ACHN (cell line): Measurements from ENCODE around the gene MMP2.

Experiments used
- DNase-seq: peaks from one replicate; pipeline ENCODE4 v3.0.0-alpha.2; 2015
- in situ Hi-C: cut with HindIII; loops from 2 replicates; pipeline ENCODE4 v1.10.0; 2017; ENCODE audit warnings: low sequenced_read_pairs, low pct_ligation_motif_present, low pct_unique_long_range_greater_than_20kb

MMP2 gene

GRCh38 chr16:55478827-55479429, at the start of gene MMP2:
TSS of gene MMP2 (plus strand) at chr16:55479198. CDS start at chr16:55479480, 282 bp downstream.
- DNase-seq = no peak
- in situ Hi-C loops = no loop called here

- in situ Hi-C loops = no loop called here
Measured at GRCh38 chr16:55433030-55433429, 46.0 kb upstream of the MMP2 start.

GRCh38 chr16:55433535-55433934, 45.5 kb upstream of the MMP2 start:
- DNase-seq = no peak
- in situ Hi-C loops = no loop called here

More at GRCh38 chr16:55433030-55433429, 46.0 kb upstream of the MMP2 start:
- DNase-seq = no peak

- no peak for DNase-seq
- in situ Hi-C loops = no loop called here
Measured at GRCh38 chr16:55434000-55434399, 45.0 kb upstream of the MMP2 start.

- no peak for DNase-seq
- in situ Hi-C loops = no loop called here
Measured at GRCh38 chr16:55435387-55435786, 43.6 kb upstream of the MMP2 start.

GRCh38 chr16:55436587-55436986, 42.4 kb upstream of the MMP2 start:
- no peak for DNase-seq
- in situ Hi-C loops = no loop called here

GRCh38 chr16:55437625-55438024, 41.4 kb upstream of the MMP2 start:
- in situ Hi-C loops = no loop called here
- DNase-seq = no peak

- in situ Hi-C loops = no loop called here
- DNase-seq = no peak
Measured at GRCh38 chr16:55438281-55438680, 40.7 kb upstream of the MMP2 start.

- in situ Hi-C loops = no loop called here
- no peak for DNase-seq
Measured at GRCh38 chr16:55439101-55439690, 39.8 kb upstream of the MMP2 start.

GRCh38 chr16:55443434-55444346, 35.3 kb upstream of the MMP2 start:
- no peak for DNase-seq
- in situ Hi-C loops = no loop called here

- DNase-seq = no peak
- in situ Hi-C loops = no loop called here
Measured at GRCh38 chr16:55444754-55445485, 34.1 kb upstream of the MMP2 start.

GRCh38 chr16:55447231-55447630, 31.8 kb upstream of the MMP2 start:
- no peak for DNase-seq
- in situ Hi-C loops = no loop called here

GRCh38 chr16:55452996-55453395, 26.0 kb upstream of the MMP2 start:
- DNase-seq = no peak
- in situ Hi-C loops = no loop called here

- in situ Hi-C loops = no loop called here
Measured at GRCh38 chr16:55453909-55454308, 25.1 kb upstream of the MMP2 start.

GRCh38 chr16:55454861-55455260, 24.1 kb upstream of the MMP2 start:
- in situ Hi-C loops = no loop called here
- no peak for DNase-seq

More at GRCh38 chr16:55453909-55454308, 25.1 kb upstream of the MMP2 start:
- no peak for DNase-seq

- DNase-seq = no peak
- in situ Hi-C loops = no loop called here
Measured at GRCh38 chr16:55462241-55462640, 16.8 kb upstream of the MMP2 start.

- in situ Hi-C loops = no loop called here
- DNase-seq = no peak
Measured at GRCh38 chr16:55464375-55464774, 14.6 kb upstream of the MMP2 start.

GRCh38 chr16:55465077-55465896, 13.7 kb upstream of the MMP2 start:
- peak; percentile 87 for DNase-seq
- in situ Hi-C loops = no loop called here
